AG04450 (cell line): Measurements from ENCODE around the gene EPHA4. TPM values are rescaled to one million over a fixed set of nuclear protein-coding genes. Genes with fewer than 3 reads are reported as not detected.

Experiments used
- CTCF ChIA-PET: fragments of 300-600, 350-600 bp; formaldehyde crosslinking; extraction: SDS; loops from one replicate; lab custom pipeline; 2022; ENCODE audit warnings: antibody characterized with exemption, inconsistent platforms; lab: Charles Lee
- POLR2A ChIA-PET: fragments of 350-600 bp; formaldehyde crosslinking; extraction: SDS; loops from one replicate; lab custom pipeline; 2021; ENCODE audit warnings: antibody characterized with exemption, inconsistent platforms; lab: Yijun Ruan, JAX
- DNase-seq: peaks from one replicate; pipeline ENCODE4 v3.0.0-alpha.2; 2011; ENCODE audit warnings: low read depth, low spot score
- H3K27ac ChIP-seq: one replicate; pipeline ENCODE4 v1.5.1; 2012; ENCODE audit warnings: low read depth, low read length, control low read depth
- H3K27me3 ChIP-seq: one replicate; pipeline ENCODE4 v1.6.0; 2012; ENCODE audit warnings: low read length; ENCODE audit not compliant: control insufficient read depth, insufficient read depth
- H3K4me3 ChIP-seq: 2 replicates; pipeline ENCODE4 v1.5.1; 2011; ENCODE audit warnings: mild to moderate bottlenecking, low read depth, low read length, control low read depth
- H3K9me3 ChIP-seq: 2 replicates; pipeline ENCODE4 v1.5.1; 2012; ENCODE audit warnings: low read length; ENCODE audit not compliant: control insufficient read depth, insufficient read depth
- polyA plus RNA-seq: library from polyadenylated mRNA; depleted of rRNA; stranded (reverse); fragments of >200 nt; gene quantifications from 2 replicates; pipeline ENCODE4 v1.2.3, GENCODE V29; 2011
- TF ChIP-seq, protein P1 (sequence below): IDR thresholded peaks from 2 replicates; pipeline ENCODE4 v1.5.1; 2011; ENCODE audit warnings: low read depth, low read length, control low read depth, inconsistent platforms

The EPHA4 gene
- polyA plus RNA-seq, 1 experiment = 37.9 TPM

DNA sequence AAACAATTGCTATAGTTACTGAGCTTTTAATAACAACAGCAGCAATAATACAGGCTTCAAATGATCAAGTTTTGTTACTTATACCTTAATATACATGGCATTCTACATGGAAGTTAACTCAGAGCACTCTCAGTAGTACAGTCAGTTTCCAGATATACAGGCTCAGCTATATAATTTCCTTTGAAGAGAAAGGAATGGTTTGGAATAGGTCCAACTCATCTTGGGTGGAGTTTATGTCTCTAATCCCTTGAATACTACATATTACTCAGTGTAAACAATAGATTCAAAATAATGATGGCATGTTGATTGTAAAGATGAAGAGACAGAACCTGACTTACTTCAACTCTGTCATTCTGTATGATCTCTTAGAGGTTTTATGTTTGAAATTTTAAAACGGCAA, 174.9 kb downstream of the EPHA4 start:
- no peak for DNase-seq

DNA sequence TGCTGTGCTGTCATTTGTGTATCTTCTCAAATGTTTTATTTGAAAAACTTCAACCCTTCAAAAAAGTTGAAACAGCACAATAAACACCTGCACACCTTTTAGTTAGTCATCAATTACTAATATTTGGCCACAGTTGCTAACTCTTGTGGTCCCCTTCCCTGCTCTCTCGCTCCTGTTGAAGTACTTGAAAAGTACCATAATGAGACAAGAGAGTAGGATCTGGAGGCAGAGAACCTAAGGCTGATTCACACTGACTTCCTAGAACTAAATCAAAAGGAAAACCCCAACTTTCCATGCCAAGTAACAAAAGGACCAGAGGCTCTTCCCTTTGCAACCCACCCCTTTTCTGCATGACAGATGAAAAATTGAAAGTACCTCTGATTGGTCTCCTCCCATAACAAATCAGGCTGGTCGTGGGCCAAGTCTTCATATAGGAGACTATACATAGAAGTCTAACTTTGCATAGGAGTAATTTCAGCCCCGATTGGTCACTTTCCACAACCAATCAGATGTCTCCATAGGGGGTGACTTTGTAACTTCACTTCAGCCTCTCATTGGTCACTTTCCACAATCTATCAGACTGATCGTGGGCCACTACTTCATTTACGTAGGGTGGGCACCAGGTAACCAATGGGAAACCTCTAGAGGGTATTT, 179.7 kb downstream of the EPHA4 start:
- Histone ChIP-seq H3K27me3 (no peaks in the 10 kb centered on the region), H3K4me3 (no peak overlapping the region), H3K9me3 (no peaks in the 10 kb centered on the region), H3K27ac (no peak overlapping the region)
- POLR2A ChIA-PET = no interaction called here
- DNase-seq = no peak
- CTCF ChIA-PET = no interaction called here
- TF ChIP-seq, protein P1, sequence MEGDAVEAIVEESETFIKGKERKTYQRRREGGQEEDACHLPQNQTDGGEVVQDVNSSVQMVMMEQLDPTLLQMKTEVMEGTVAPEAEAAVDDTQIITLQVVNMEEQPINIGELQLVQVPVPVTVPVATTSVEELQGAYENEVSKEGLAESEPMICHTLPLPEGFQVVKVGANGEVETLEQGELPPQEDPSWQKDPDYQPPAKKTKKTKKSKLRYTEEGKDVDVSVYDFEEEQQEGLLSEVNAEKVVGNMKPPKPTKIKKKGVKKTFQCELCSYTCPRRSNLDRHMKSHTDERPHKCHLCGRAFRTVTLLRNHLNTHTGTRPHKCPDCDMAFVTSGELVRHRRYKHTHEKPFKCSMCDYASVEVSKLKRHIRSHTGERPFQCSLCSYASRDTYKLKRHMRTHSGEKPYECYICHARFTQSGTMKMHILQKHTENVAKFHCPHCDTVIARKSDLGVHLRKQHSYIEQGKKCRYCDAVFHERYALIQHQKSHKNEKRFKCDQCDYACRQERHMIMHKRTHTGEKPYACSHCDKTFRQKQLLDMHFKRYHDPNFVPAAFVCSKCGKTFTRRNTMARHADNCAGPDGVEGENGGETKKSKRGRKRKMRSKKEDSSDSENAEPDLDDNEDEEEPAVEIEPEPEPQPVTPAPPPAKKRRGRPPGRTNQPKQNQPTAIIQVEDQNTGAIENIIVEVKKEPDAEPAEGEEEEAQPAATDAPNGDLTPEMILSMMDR = no peak

More for the DNA sequence above, 174.9 kb downstream of the EPHA4 start:
- POLR2A ChIA-PET = no interaction called here
- no peaks in the 10 kb centered on the region for H3K9me3 ChIP-seq
- TF ChIP-seq, protein P1 = no peak
- CTCF ChIA-PET = no interaction called here
- H3K27me3 ChIP-seq = no peaks in the 10 kb centered on the region
- no peak overlapping the region for H3K4me3 ChIP-seq
- H3K27ac ChIP-seq = no peak overlapping the region

DNA sequence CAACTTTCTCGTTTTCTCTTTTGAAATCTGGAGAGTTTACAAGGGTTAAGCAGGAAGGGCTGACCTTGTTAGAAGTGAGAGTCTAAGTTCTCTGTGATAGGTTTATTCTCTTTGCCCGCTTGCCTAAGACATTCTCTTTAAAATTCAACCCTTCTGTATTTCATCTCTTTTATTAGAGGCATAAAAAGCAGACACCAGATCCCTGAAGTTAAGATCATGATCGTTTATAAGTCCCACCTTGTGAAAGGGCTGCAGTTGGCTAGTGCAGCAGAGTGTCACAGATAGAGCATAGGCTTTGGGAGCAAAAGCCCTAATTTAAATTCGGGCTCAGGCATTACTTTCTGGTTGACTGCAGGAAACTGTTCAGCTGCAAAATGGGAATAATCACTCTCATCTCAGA, 181.2 kb downstream of the EPHA4 start:
- no peaks in the 10 kb centered on the region for H3K9me3 ChIP-seq
- ChIA-PET POLR2A (no interaction called here), CTCF (no interaction called here)

DNA sequence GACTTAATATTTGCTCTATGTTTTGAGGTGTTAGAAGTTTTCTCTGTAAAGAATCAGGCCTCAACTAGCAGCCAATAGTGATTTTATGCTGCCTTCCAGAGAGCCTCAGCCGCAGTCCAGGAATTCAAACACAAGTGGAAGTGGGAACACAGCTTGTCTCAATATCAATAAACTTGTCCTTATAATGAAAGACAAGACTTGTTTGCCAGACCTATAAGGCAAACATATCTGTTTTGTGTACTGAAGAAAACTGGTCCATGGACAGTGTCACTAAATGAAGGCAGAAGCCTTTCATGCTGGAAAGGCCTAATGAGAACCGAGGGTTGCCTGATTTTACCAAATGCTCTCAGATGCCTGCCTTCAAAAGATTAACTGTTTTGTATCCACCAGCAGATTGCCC, 182.2 kb downstream of the EPHA4 start:
- CTCF ChIA-PET = no interaction called here
- POLR2A ChIA-PET = no interaction called here
- H3K27me3 ChIP-seq = no peaks in the 10 kb centered on the region
- no peak for DNase-seq
- H3K4me3 ChIP-seq = no peak overlapping the region
- no peaks in the 10 kb centered on the region for H3K9me3 ChIP-seq
- TF ChIP-seq, protein P1 = no peak
- no peak overlapping the region for H3K27ac ChIP-seq

More for the DNA sequence above, 181.2 kb downstream of the EPHA4 start:
- Histone ChIP-seq H3K4me3 (no peak overlapping the region), H3K27me3 (no peaks in the 10 kb centered on the region), H3K27ac (no peak overlapping the region)
- no peak for DNase-seq
- TF ChIP-seq, protein P1 = no peak

DNA sequence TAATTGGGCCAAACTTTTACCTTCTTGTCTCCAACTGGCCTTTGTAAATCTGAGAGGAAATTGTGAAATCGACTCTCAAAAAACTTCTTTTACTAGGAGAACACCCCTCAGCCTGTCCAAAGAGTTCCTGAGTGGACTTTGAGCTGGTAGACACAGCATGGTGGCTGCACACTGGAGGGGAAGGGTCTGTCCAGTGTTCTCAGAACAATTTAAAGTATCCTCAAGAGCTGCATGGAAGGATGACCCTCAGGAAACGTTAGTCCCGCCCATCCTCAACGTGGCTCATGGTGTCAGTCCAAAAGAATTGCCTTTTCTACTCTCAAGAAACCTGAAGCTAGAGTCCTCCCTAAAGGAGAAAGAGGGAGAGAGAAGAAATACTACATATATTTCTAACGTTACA, 182.7 kb downstream of the EPHA4 start:
- Histone ChIP-seq H3K27ac (no peak overlapping the region), H3K9me3 (no peaks in the 10 kb centered on the region), H3K4me3 (no peak overlapping the region), H3K27me3 (no peaks in the 10 kb centered on the region)
- POLR2A ChIA-PET = no interaction called here
- TF ChIP-seq, protein P1 = no peak
- CTCF ChIA-PET = no interaction called here
- DNase-seq = no peak
